ENCODE results near the gene SORCS3.
A peak's percentile ranks its signal among the peaks of the same experiment; 100 is the strongest.

Gene SORCS3

GRCh38 chr10:104924101-104924795 lies 283.2 kb downstream of the SORCS3 start:
- no peak for ATAC-seq

DNA sequence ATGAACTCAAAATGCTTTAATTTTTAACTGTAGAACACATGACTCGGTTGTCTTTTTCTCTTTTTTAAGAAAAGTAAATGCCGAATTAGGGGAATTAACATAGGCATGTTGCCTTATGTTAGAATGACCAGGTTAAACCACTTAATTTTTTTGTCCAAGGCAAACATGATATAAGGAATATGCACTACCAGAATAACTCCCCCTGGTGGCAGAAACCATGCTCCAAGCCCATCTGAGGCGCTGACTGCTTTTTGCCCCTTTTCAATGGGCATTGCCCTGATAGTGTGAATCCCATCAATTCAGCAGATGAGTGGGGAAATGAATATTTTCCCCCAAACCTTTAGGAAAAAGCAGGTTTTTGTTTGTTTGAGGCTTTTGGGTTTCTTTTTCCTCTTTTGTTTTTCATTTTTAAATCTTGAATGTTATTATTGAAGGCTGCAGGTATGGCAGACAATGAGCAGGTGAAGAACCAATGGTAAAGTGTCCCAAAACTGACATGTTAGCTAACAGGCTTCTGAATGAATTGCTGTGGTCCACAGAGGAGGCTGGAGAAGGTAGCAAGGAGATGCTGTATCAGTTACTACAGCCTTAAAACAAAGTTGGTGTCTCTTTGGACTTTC lies 284.3 kb downstream of the SORCS3 start:
- no peak for ATAC-seq

- ATAC-seq = no peak
Measured at GRCh38 chr10:104928734-104929133, 287.6 kb downstream of the SORCS3 start.

- ATAC-seq = no peak
Measured at GRCh38 chr10:104931612-104932134, 290.6 kb downstream of the SORCS3 start.

- no peak for ATAC-seq
Measured at GRCh38 chr10:104935656-104936055, 294.6 kb downstream of the SORCS3 start.

DNA sequence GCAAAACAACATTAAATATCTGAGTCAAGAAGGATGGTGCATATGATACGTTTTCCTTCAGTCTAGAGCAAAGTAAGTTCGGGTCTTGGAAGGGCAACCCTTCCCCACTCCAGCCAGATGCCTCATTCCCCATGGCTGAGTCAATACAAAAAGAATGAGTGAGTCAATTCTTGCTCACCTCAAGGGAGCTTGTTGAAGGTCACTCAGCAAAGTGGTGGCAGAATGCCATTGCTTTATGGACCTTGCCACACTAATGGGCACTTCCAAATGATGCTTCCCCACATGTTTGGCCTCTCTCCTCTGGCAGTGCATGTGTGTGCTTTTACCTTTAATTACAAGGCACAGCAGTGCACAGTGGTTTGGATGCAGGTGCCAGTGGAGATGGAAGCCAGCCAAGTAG lies 296.5 kb downstream of the SORCS3 start:
- ATAC-seq = no peak

DNA sequence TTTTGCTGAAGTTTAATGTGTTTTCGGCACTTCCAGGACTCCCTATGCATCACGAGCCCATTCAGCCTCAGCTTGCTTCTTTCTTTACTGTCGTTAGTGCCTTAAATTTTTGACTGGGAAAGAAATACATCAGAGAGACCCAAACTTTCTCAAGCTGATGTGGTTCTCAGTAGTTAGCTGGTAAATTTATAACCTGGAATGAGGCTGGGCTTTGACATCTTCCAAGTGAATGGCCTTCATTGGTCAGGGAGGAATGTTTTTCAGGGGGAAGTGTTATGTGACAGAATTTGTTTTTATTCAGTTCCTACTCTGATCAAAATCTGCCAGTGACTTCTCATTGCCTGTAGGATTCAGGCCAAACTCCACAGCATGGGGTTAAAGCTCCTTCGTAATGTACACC lies 296.9 kb downstream of the SORCS3 start:
- no peak for ATAC-seq

- no peak for ATAC-seq
Measured at GRCh38 chr10:104941662-104942061, 300.6 kb downstream of the SORCS3 start.

- ATAC-seq = no peak
Measured at GRCh38 chr10:104947314-104947713, 306.2 kb downstream of the SORCS3 start.

DNA sequence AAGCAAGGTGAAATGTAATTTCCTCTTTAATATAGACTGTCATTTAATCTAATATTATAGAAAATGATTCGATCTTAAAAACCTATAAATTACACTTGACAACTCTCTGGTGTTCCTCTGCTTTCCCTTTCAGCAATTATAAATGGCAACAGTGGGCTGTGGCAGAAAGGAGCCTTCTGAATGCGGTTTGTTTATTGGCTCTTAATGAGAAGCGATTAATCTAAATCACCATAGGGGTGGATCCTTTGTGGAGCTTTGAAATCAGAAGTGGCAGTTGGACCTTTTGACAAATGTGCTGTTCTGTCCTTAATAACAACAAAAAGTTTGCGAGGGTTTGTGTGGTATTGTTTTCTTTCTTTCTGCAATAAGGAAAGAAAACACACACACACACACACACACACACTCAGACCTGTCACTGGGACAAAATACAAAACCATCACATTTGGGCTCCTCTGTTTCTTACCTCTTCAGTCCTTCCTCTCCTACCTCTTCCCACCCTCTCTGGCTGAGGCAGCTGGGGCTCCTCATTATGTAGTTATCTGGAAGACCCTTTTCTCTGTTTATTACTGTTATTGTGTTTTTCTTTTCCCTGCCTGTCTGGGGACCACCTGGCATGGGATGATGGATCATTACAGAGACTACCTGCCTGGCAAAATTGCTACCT lies 316.2 kb downstream of the SORCS3 start:
- ATAC-seq = no peak

DNA sequence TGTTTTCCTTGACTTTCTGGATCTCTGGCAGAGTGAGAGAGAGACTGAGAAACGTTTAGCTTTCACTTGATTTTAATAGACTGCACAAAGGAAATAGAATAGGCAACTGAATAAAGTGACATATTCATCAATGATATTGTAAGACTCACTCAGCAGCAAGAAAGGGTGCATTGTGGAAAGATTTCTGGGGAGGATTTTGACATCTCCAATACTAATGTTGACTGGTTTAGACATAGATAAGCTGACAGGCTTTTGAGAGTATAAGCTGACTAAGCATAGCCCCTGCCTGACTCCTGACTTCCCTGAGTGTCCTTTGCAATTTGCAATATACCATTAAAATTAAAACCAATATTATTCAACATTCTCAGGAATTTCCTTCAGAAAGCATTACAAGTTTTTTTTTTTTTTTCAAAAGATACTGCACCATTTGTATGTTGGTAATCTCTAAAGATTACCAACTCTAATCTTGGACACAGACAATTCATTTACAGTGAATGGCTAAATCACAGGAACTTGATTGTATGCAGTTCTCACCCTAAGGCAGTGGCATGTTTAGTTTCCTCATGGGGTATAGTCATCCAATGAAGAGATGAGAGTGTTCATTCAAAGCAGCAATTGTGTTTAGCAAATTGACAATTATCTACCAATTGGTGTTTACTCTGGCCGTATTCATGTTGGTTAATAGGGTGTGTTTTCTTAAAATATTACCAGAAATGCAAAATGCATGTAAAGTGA lies 325.6 kb downstream of the SORCS3 start:
- ATAC-seq = no peak

- ATAC-seq = no peak
Measured at GRCh38 chr10:104980368-104980767, 339.3 kb downstream of the SORCS3 start.

DNA sequence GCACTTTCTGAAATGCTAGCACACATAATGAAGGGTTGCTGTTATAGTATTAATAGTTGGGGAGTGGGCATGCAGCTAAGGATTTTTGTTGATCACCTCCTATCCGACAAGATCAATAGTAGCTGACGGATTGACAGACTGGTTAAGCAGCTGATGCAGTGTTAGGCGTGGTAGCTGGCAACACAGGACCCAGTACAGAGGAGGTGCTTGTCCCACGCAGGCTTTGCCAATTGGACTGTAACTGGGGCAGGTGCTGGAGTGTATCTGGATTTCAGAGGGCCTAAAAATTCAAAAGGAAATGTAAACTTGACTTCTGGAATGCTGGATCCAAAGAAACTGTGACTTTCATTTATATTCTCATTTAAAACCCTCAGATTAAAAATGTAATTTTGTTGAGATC lies 340.9 kb downstream of the SORCS3 start:
- no peak for ATAC-seq

GRCh38 chr10:104988686-104989085 lies 347.6 kb downstream of the SORCS3 start:
- no peak for ATAC-seq

GRCh38 chr10:104989880-104990279 lies 348.8 kb downstream of the SORCS3 start:
- no peak for ATAC-seq

DNA sequence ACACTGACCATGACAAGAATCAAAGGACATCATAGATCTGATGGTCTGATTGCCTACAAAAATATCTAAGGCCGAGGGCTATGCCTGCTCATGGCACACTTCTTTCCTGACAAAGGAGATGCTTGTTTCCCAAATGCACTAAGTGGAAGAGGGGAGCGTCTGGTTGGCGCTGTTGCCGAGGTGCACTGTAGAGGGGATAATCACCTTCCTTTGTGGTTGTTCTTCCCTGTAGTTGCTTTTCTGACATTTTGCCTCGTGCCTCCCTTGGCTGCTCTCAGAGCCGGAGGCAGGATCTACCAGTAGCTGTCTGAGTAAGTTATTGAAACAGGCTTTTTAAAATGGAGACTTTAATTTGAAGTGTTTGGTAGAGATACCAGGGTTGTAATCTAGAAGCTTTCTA lies 352.0 kb downstream of the SORCS3 start:
- ATAC-seq = no peak

DNA sequence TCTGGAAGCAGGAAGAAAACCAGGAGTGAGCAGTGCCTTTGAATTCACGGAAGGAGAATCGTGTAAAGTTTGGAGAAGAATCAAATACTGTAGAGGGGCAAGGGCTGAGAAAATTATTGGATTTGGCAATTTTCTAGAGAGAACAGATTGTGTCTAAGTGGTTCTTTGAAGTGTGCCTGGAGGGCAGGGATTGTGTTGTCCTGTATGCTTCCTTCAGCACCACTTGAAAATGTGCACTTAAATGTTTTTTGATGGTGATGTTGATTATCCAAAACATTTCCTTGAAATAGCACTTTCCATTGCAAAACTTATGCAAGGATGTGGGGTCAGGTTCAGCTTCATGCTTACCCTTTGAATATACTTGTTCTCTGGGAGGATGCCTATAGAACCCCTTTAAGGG lies 360.2 kb downstream of the SORCS3 start:
- no peak for ATAC-seq

DNA sequence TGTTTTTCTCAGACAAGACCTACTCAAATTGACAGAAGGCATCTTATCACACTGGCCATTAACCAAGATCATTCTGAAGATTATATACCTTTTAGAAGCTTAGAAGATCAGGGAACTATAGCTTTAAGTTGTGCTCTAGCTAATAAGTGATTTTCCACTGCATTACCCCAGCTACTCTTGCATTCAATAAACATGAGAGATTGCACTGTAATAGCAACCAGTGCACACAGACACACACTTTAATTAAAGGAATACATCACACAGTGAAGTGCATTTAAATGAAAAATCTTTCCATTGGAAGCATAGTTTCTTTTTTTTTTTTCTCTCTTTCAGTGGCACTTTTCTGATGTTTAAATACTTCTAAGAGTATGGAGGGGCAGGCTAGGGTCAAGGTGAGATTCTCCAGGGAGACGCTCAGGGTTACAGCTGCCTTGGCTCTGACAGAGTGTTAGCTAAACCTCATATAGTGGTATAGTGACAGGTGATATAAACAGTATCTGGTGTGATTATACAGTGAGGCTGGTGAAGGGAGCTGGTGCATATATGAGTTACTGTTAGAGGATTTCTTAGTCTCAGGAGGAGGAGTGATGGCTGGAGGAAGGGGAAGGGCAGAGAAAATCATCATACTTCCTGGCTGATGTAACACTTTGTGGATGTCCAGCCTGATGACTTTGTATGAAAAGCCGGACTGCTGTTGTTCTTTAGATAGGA lies 369.5 kb downstream of the SORCS3 start:
- ATAC-seq = no peak

- peak; percentile 35 to 45 for ATAC-seq
Measured at GRCh38 chr10:105017116-105017515, 376.0 kb downstream of the SORCS3 start.

- ATAC-seq = no peak
Measured at GRCh38 chr10:105017691-105018090, 376.6 kb downstream of the SORCS3 start.

DNA sequence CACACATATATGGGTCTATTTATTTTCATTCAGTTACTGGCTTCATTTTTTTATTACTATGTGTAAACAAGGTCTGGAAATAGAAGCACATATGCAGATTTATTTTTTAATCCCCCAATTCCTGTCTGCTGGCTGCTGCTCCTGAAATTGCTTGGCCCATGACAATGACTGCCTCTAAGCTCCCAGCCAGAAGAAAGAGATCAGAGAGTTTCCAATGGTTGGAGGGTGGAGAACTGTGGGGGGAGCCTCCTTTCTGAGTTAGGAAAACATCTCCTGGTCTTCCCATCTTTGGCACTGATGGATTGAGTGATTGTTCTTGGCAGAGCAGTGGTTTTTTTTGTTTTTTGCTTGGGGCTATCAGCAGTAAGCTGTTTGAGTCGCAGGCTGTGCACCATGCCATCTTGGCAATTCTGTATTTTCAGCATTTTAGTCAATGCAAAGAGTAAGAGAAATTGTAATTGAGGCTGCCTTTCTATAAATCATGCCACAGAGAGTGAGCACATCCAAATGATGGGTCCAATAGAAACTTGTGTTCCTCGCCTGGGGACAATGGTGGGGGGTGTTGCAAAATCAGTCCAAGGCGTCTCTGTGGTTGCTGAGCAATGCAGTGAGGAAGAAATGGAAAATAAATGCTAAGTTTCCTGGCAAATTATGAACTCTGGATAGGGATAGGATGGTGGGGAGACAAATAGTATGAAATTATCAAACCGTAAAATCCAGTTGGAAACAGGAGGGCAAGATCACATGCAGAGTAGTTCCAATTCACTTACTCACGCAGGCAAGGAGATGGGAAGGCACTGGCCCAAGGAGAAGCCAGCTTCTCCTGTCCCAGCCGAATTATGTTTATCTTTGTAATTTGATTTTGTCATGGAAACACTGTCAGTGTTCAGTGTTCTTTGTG lies 382.4 kb downstream of the SORCS3 start:
- no peak for ATAC-seq

All from activated CD4-positive, CD25-positive, alpha-beta regulatory T cell treated with anti-CD3 and anti-CD28 coated beads, Interleukin-2, amount 50 U/mL, for 24 hours (primary cell).